Nephron (organoid): Measurements from ENCODE around the gene TRIM44.

Source experiments
- H3K27ac Mint-ChIP-seq, 3 experiments: 2 replicates each; pipeline ENCODE4 v1.8.0; 2020; ENCODE audit warnings: mixed read lengths in 3 of 3, mild to moderate bottlenecking in 2 of 3, moderate library complexity in 1 of 3
- H3K27me3 Mint-ChIP-seq: 2 replicates; pipeline ENCODE4 v1.8.0; 2021; ENCODE audit warnings: low read depth, mild to moderate bottlenecking, moderate library complexity, mixed read lengths
- H3K36me3 Mint-ChIP-seq: 2 replicates; pipeline ENCODE4 v1.8.0; 2020; ENCODE audit warnings: low read depth, mixed read lengths
- H3K4me1 Mint-ChIP-seq: 2 replicates; pipeline ENCODE4 v1.8.0; 2020; ENCODE audit warnings: mixed read lengths
- H3K4me3 Mint-ChIP-seq, 3 experiments: 2 replicates each; pipeline ENCODE4 v1.8.0; 2020; ENCODE audit warnings: mild to moderate bottlenecking in 3 of 3, mixed read lengths in 3 of 3, moderate library complexity in 2 of 3
- H3K9me3 Mint-ChIP-seq: 2 replicates; pipeline ENCODE4 v1.8.0; 2020; ENCODE audit warnings: mixed read lengths
- CTCF ChIP-seq, 3 experiments: fragments of 200-600 bp; sonication (generic); IDR thresholded peaks; one replicate each; pipeline ENCODE4 v1.5.0; 2021; ENCODE audit warnings: antibody characterized with exemption in 3 of 3; ENCODE audit not compliant: unreplicated experiment in 3 of 3

Gene TRIM44

DNA sequence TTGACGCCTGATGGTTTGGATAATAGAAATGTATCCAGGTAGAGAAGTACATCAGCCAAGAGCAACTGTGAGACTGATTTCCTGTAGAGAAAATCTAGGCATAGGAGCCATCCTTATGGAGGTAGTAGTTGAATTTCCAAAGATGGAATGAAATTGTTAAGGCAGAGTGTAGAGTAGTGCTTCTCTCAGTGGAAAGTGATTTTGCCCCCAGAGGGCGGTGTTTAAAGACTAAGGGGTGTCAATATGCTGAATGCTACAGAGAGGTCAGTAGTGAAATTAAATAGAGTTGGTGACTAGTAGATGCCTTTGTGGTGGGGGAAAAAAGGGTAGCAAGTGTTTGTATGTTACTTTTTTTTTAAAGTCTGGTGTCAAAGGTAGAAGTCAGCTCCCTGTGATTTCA, 54.5 kb downstream of the TRIM44 start:
- H3K27ac Mint-ChIP-seq = no peak overlapping the region
- H3K9me3 Mint-ChIP-seq = no peaks in the 10 kb centered on the region
- no peak overlapping the region for H3K4me3 Mint-ChIP-seq
- no peak for TF ChIP-seq CTCF (IDR thresholded peaks at IDR 0.05; ENCODE audit: unreplicated experiment in 3 of 3)
- no peaks in the 10 kb centered on the region for H3K27me3 Mint-ChIP-seq
- H3K4me1 Mint-ChIP-seq = peaks cover 14% of the 10 kb centered on the region
- no peaks in the 10 kb centered on the region for H3K36me3 Mint-ChIP-seq

DNA sequence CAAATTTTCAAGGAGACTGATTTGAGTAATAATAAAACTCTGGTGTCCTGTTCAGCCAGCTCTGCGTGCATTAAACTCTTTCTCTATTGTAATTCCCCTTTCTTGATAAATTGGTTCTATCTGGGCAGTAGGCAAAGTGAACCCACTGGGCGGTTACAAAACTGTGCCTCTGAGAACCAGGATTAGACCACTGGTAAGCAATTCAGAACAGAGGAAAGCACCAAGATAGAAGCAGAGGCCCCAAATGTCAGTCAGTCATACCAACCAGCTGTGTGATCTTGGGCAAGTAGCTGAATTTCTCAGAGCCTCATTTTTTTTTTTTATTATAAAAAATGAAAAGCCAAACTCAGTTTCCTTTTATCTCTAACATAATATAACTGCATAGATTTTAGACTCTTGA, 54.9 kb downstream of the TRIM44 start:
- Mint-ChIP-seq H3K4me1 (peaks cover 9% of the 10 kb centered on the region), H3K27me3 (no peaks in the 10 kb centered on the region), H3K36me3 (no peaks in the 10 kb centered on the region), H3K27ac (no peak overlapping the region), H3K4me3 (no peak overlapping the region), H3K9me3 (no peaks in the 10 kb centered on the region)
- TF ChIP-seq CTCF (IDR thresholded peaks at IDR 0.05; ENCODE audit: unreplicated experiment in 3 of 3) = no peak

DNA sequence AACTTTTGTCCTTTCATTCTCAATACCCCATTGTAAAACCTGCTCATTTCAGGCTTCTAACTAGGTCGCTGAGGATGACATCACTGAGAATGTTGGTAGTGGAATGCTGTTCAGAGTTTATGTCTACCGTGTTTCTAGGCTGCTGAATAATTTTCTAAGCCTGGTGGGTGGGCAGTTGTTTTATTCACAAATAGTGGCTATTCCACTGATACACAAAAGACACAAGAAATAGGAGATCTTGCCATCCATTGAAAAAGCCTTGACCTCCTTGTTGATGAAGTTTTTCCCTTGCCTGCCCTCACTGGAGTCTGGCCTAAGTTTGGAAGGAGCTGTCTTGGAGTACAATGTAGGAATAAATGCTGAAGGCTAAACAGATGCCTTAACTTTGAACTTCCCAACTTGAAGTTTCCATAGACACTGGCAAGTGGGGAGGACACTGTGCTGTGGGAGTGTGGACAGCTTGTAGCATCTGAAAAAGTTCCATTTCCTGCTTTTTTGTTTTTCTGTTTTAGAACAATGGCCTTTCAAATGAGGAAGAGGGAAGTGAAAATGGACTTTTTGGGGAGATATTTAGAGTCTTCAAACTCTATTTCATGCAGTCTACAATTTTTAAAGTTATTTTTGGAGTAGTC, 59.2 kb downstream of the TRIM44 start:
- TF ChIP-seq CTCF (IDR thresholded peaks at IDR 0.05; ENCODE audit: unreplicated experiment in 3 of 3) = no peak
- H3K4me1 Mint-ChIP-seq = no peaks in the 10 kb centered on the region
- no peak overlapping the region for H3K4me3 Mint-ChIP-seq
- no peak overlapping the region for H3K27ac Mint-ChIP-seq
- no peaks in the 10 kb centered on the region for H3K27me3 Mint-ChIP-seq
- peaks cover 5% of the 10 kb centered on the region for H3K9me3 Mint-ChIP-seq
- peaks cover 19% of the 10 kb centered on the region for H3K36me3 Mint-ChIP-seq

GRCh38 chr11:35722641-35723040, 60.1 kb downstream of the TRIM44 start:
- Mint-ChIP-seq H3K36me3 (peaks cover 27% of the 10 kb centered on the region), H3K4me3 (no peak overlapping the region), H3K27me3 (no peaks in the 10 kb centered on the region), H3K4me1 (no peaks in the 10 kb centered on the region), H3K9me3 (peaks cover 5% of the 10 kb centered on the region), H3K27ac (no peak overlapping the region)
- TF ChIP-seq CTCF (IDR thresholded peaks at IDR 0.05; ENCODE audit: unreplicated experiment in 3 of 3) = no peak

DNA sequence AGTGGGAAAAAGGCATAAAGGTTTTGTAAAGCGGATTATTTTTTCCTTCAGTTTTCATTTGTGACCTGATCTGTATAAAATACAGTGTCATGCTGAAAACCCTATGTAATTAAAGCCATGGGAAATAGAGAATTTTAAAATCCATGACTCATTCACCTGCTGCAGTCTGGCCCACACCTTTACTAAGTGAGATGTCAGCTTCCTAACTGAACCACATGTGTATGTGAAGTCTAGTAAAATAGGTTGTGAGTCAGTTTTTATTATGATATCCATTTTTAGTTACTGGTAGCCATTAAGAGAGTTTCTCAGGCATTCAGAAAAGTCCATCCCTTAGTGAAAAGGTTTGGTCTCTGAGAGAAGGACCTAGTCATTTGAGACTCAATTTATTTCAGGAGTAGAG, 60.9 kb downstream of the TRIM44 start:
- no peaks in the 10 kb centered on the region for H3K27me3 Mint-ChIP-seq
- H3K4me3 Mint-ChIP-seq = no peak overlapping the region
- H3K4me1 Mint-ChIP-seq = no peaks in the 10 kb centered on the region
- no peak overlapping the region for H3K27ac Mint-ChIP-seq
- H3K36me3 Mint-ChIP-seq = peaks cover 36% of the 10 kb centered on the region
- peaks cover 5% of the 10 kb centered on the region for H3K9me3 Mint-ChIP-seq
- no peak for TF ChIP-seq CTCF (IDR thresholded peaks at IDR 0.05; ENCODE audit: unreplicated experiment in 3 of 3)

- H3K27ac Mint-ChIP-seq = peak overlapping the region in 1 of 3 experiments; percentile 38
- H3K4me1 Mint-ChIP-seq = no peaks in the 10 kb centered on the region
- H3K4me3 Mint-ChIP-seq = no peak overlapping the region
- H3K27me3 Mint-ChIP-seq = no peaks in the 10 kb centered on the region
- H3K9me3 Mint-ChIP-seq = peaks cover 9% of the 10 kb centered on the region
- no peak for TF ChIP-seq CTCF (IDR thresholded peaks at IDR 0.05; ENCODE audit: unreplicated experiment in 3 of 3)
- peaks cover 40% of the 10 kb centered on the region for H3K36me3 Mint-ChIP-seq
Measured at GRCh38 chr11:35723913-35724312, 61.3 kb downstream of the TRIM44 start.
